Measurements from ENCODE around the gene KLHDC10. TPM values are rescaled to one million over a fixed set of nuclear protein-coding genes. Genes with fewer than 3 reads are reported as not detected.
"Not testable (repeated sequence)": the region's sequence is repeated elsewhere in the genome, so short reads cannot be mapped to it uniquely, and the experiment has no call there.

The KLHDC10 gene
- total and polyA plus RNA-seq, 9 donors = 33.3 to 45.7 (median 41.4) TPM

GRCh38 chr7:130113887-130114286 lies 43.6 kb downstream of the KLHDC10 start:
- Histone ChIP-seq H3K4me1 (ENCODE audit: control insufficient read depth, insufficient read depth, low read length) (peaks cover 2% of the 10 kb centered on the region), H3K27me3 (ENCODE audit: control insufficient read depth, insufficient read depth, low read length) (no peaks in the 10 kb centered on the region), H3K27ac (ENCODE audit: low read length) (no peak overlapping the region), H3K4me3 (ENCODE audit: low read length) (no peak overlapping the region), H3K36me3 (ENCODE audit: control insufficient read depth, insufficient read depth, low read length) (peaks cover 13% of the 10 kb centered on the region), H3K9me3 (replicated peaks; ENCODE audit: control insufficient read depth, low read depth, low read length) (no peaks in the 10 kb centered on the region)
- DNase-seq = no peak
- WGBS (ENCODE audit: insufficient coverage) = no CpG with 5 or more reads among the region's 4 CpGs

GRCh38 chr7:130114374-130114773 lies 44.0 kb downstream of the KLHDC10 start:
- Histone ChIP-seq H3K9me3 (replicated peaks; ENCODE audit: control insufficient read depth, low read depth, low read length) (no peaks in the 10 kb centered on the region), H3K4me3 (ENCODE audit: low read length) (no peak overlapping the region)
- DNase-seq = no peak

GRCh38 chr7:130114776-130115175 lies 44.4 kb downstream of the KLHDC10 start:
- peaks cover 2% of the 10 kb centered on the region for H3K4me1 ChIP-seq (ENCODE audit: control insufficient read depth, insufficient read depth, low read length)
- DNase-seq = no peak

More at GRCh38 chr7:130114374-130114773, 44.0 kb downstream of the KLHDC10 start:
- peaks cover 2% of the 10 kb centered on the region for H3K4me1 ChIP-seq (ENCODE audit: control insufficient read depth, insufficient read depth, low read length)
- H3K27ac ChIP-seq (ENCODE audit: low read length) = no peak overlapping the region
- H3K36me3 ChIP-seq (ENCODE audit: control insufficient read depth, insufficient read depth, low read length) = peaks cover 14% of the 10 kb centered on the region
- H3K27me3 ChIP-seq (ENCODE audit: control insufficient read depth, insufficient read depth, low read length) = no peaks in the 10 kb centered on the region

GRCh38 chr7:130118294-130118693 lies 48.0 kb downstream of the KLHDC10 start:
- WGBS (ENCODE audit: insufficient coverage) = 80% methylated on average over 1 of the region's 5 CpGs
- Histone ChIP-seq H3K4me1 (ENCODE audit: control insufficient read depth, insufficient read depth, low read length) (peaks cover 2% of the 10 kb centered on the region), H3K27ac (ENCODE audit: low read length) (no peak overlapping the region), H3K9me3 (replicated peaks; ENCODE audit: control insufficient read depth, low read depth, low read length) (no peaks in the 10 kb centered on the region), H3K27me3 (ENCODE audit: control insufficient read depth, insufficient read depth, low read length) (no peaks in the 10 kb centered on the region), H3K36me3 (ENCODE audit: control insufficient read depth, insufficient read depth, low read length) (peaks cover 29% of the 10 kb centered on the region), H3K4me3 (ENCODE audit: low read length) (no peak overlapping the region)
- no peak for DNase-seq

More at GRCh38 chr7:130114776-130115175, 44.4 kb downstream of the KLHDC10 start:
- Histone ChIP-seq H3K4me3 (ENCODE audit: low read length) (no peak overlapping the region), H3K27me3 (ENCODE audit: control insufficient read depth, insufficient read depth, low read length) (no peaks in the 10 kb centered on the region), H3K9me3 (replicated peaks; ENCODE audit: control insufficient read depth, low read depth, low read length) (no peaks in the 10 kb centered on the region), H3K27ac (ENCODE audit: low read length) (no peak overlapping the region), H3K36me3 (ENCODE audit: control insufficient read depth, insufficient read depth, low read length) (peaks cover 14% of the 10 kb centered on the region)
- no CpG with 5 or more reads among the region's 2 CpGs for WGBS (ENCODE audit: insufficient coverage)

GRCh38 chr7:130118801-130119200 lies 48.5 kb downstream of the KLHDC10 start:
- Histone ChIP-seq H3K36me3 (ENCODE audit: control insufficient read depth, insufficient read depth, low read length) (peaks cover 31% of the 10 kb centered on the region), H3K9me3 (replicated peaks; ENCODE audit: control insufficient read depth, low read depth, low read length) (no peaks in the 10 kb centered on the region), H3K27me3 (ENCODE audit: control insufficient read depth, insufficient read depth, low read length) (no peaks in the 10 kb centered on the region), H3K4me1 (ENCODE audit: control insufficient read depth, insufficient read depth, low read length) (no peaks in the 10 kb centered on the region), H3K27ac (ENCODE audit: low read length) (no peak overlapping the region), H3K4me3 (ENCODE audit: low read length) (no peak overlapping the region)
- no peak for DNase-seq
- 93% methylated on average over 3 of the region's 4 CpGs for WGBS (ENCODE audit: insufficient coverage)

GRCh38 chr7:130123501-130123900 lies 53.2 kb downstream of the KLHDC10 start:
- no peak for DNase-seq
- no peak overlapping the region for H3K4me3 ChIP-seq (ENCODE audit: low read length)
- H3K27ac ChIP-seq (ENCODE audit: low read length) = no peak overlapping the region
- no peaks in the 10 kb centered on the region for H3K9me3 ChIP-seq (replicated peaks; ENCODE audit: control insufficient read depth, low read depth, low read length)
- H3K4me1 ChIP-seq (ENCODE audit: control insufficient read depth, insufficient read depth, low read length) = peaks cover 9% of the 10 kb centered on the region
- H3K27me3 ChIP-seq (ENCODE audit: control insufficient read depth, insufficient read depth, low read length) = no peaks in the 10 kb centered on the region
- peaks cover 42% of the 10 kb centered on the region for H3K36me3 ChIP-seq (ENCODE audit: control insufficient read depth, insufficient read depth, low read length)

GRCh38 chr7:130124711-130125110 lies 54.4 kb downstream of the KLHDC10 start:
- no peak for DNase-seq
- Histone ChIP-seq H3K4me3 (ENCODE audit: low read length) (no peak overlapping the region), H3K27ac (ENCODE audit: low read length) (no peak overlapping the region), H3K36me3 (ENCODE audit: control insufficient read depth, insufficient read depth, low read length) (peaks cover 37% of the 10 kb centered on the region), H3K9me3 (replicated peaks; ENCODE audit: control insufficient read depth, low read depth, low read length) (no peaks in the 10 kb centered on the region), H3K4me1 (ENCODE audit: control insufficient read depth, insufficient read depth, low read length) (peaks cover 15% of the 10 kb centered on the region), H3K27me3 (ENCODE audit: control insufficient read depth, insufficient read depth, low read length) (no peaks in the 10 kb centered on the region)
- WGBS (ENCODE audit: insufficient coverage) = 100% methylated on average over 2 of the region's 2 CpGs

GRCh38 chr7:130126840-130127239 lies 56.5 kb downstream of the KLHDC10 start:
- peaks cover 46% of the 10 kb centered on the region for H3K36me3 ChIP-seq (ENCODE audit: control insufficient read depth, insufficient read depth, low read length)
- no CpG with 5 or more reads among the region's 3 CpGs for WGBS (ENCODE audit: insufficient coverage)
- not testable (repeated sequence) for H3K27me3 ChIP-seq (ENCODE audit: control insufficient read depth, insufficient read depth, low read length); H3K4me3 ChIP-seq (ENCODE audit: low read length); DNase-seq; H3K9me3 ChIP-seq (replicated peaks; ENCODE audit: control insufficient read depth, low read depth, low read length)
- H3K4me1 ChIP-seq (ENCODE audit: control insufficient read depth, insufficient read depth, low read length) = peaks cover 17% of the 10 kb centered on the region
- peak overlapping the region; percentile 63 for H3K27ac ChIP-seq (ENCODE audit: low read length)

- Histone ChIP-seq H3K27me3 (ENCODE audit: control insufficient read depth, insufficient read depth, low read length) (no peaks in the 10 kb centered on the region), H3K9me3 (replicated peaks; ENCODE audit: control insufficient read depth, low read depth, low read length) (no peaks in the 10 kb centered on the region), H3K27ac (ENCODE audit: low read length) (peak overlapping the region; percentile 63)
Observed at GRCh38 chr7:130127404-130127803, 57.1 kb downstream of the KLHDC10 start.

GRCh38 chr7:130127821-130128317 lies 57.5 kb downstream of the KLHDC10 start:
- H3K4me1 ChIP-seq (ENCODE audit: control insufficient read depth, insufficient read depth, low read length) = peaks cover 19% of the 10 kb centered on the region
- WGBS (ENCODE audit: insufficient coverage) = no CpG with 5 or more reads among the region's 1 CpG
- peak overlapping the region; percentile 63 for H3K27ac ChIP-seq (ENCODE audit: low read length)
- no peak overlapping the region for H3K4me3 ChIP-seq (ENCODE audit: low read length)
- H3K27me3 ChIP-seq (ENCODE audit: control insufficient read depth, insufficient read depth, low read length) = no peaks in the 10 kb centered on the region
- DNase-seq = peak; percentile 92
- H3K9me3 ChIP-seq (replicated peaks; ENCODE audit: control insufficient read depth, low read depth, low read length) = no peaks in the 10 kb centered on the region
- H3K36me3 ChIP-seq (ENCODE audit: control insufficient read depth, insufficient read depth, low read length) = peaks cover 46% of the 10 kb centered on the region

More at GRCh38 chr7:130127404-130127803, 57.1 kb downstream of the KLHDC10 start:
- Histone ChIP-seq H3K4me3 (ENCODE audit: low read length) (no peak overlapping the region), H3K36me3 (ENCODE audit: control insufficient read depth, insufficient read depth, low read length) (peaks cover 45% of the 10 kb centered on the region), H3K4me1 (ENCODE audit: control insufficient read depth, insufficient read depth, low read length) (peaks cover 18% of the 10 kb centered on the region)
- no CpG with 5 or more reads among the region's 2 CpGs for WGBS (ENCODE audit: insufficient coverage)
- DNase-seq = peak; percentile 16

GRCh38 chr7:130129011-130129411 lies 58.7 kb downstream of the KLHDC10 start:
- H3K36me3 ChIP-seq (ENCODE audit: control insufficient read depth, insufficient read depth, low read length) = peaks cover 45% of the 10 kb centered on the region
- H3K27ac ChIP-seq (ENCODE audit: low read length) = peak overlapping the region; percentile 74
- H3K9me3 ChIP-seq (replicated peaks; ENCODE audit: control insufficient read depth, low read depth, low read length) = no peaks in the 10 kb centered on the region
- no peaks in the 10 kb centered on the region for H3K27me3 ChIP-seq (ENCODE audit: control insufficient read depth, insufficient read depth, low read length)
- peaks cover 19% of the 10 kb centered on the region for H3K4me1 ChIP-seq (ENCODE audit: control insufficient read depth, insufficient read depth, low read length)
- peak; percentile 70 for DNase-seq
- H3K4me3 ChIP-seq (ENCODE audit: low read length) = no peak overlapping the region
- 20% methylated on average over 1 of the region's 4 CpGs for WGBS (ENCODE audit: insufficient coverage)
